ENCODE data around the gene OPRM1.
A peak's percentile ranks its signal among the peaks of the same experiment; 100 is the strongest.

The OPRM1 gene

DNA sequence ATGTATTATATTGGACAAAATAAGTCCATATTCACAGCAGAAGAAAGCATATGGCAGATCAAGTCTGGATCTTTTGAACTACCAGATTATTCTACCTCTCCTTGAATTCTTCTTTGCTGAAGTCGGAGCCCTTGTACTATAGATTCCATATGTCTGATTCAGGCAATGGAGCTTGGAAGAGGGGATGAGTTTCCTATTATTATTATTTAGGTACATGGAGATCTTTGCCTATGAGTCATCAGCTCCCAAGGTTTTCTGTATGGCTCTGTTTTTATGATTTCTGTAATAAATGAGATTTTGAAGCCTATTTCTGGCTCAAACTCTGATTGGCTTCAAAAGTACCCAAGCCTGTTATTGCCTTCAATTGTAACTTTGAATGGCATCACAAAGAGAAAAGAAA is 72.0 kb downstream of the OPRM1 start:
- no peaks in the 10 kb centered on the region for H3K27me3 ChIP-seq (ENCODE audit: control insufficient read depth, insufficient read depth, low read length)
- no peaks in the 10 kb centered on the region for H3K36me3 ChIP-seq (ENCODE audit: control insufficient read depth, insufficient read depth, low read length)
- no peaks in the 10 kb centered on the region for H3K4me1 ChIP-seq (ENCODE audit: control insufficient read depth, insufficient read depth, low read length)
- no CpG with 5 or more reads among the region's 1 CpG for WGBS (ENCODE audit: insufficient coverage, insufficient read length)
- H3K9me3 ChIP-seq (ENCODE audit: control insufficient read depth, insufficient read depth, low read length), result no peaks in the 10 kb centered on the region
- no peak overlapping the region for H3K4me3 ChIP-seq (ENCODE audit: low read length)
- no peak overlapping the region for H3K27ac ChIP-seq (ENCODE audit: low read length)
- no peak for DNase-seq (ENCODE audit: low read depth, low spot score)

DNA sequence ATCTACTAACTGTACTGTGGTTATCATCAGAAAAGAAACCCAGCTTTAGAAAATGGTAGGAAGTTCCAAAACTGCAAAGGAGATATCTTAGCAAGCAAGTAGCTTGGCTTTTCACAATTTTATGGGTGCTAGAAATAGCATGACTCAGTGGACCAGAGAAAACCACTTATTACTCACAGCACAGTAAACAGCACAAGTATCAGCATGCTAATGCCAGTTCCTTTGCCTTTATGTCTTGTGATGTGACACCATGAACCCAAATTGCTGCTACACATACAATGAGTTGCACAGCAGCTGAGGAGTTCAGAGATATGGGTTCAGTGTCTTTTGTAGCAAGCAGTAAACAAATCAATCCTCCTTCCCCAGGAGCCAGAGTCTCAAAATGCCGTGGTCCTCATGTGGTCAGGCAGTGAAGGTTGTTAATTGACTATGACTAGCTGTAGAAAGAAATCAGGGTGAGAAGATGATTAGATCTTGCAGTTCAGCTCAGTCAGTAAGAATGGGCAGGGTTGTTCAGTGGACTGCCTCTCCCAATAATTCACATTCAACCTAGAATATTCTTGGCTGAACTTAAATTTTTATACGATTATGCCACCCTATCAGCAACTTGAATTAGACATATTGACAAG is 73.3 kb downstream of the OPRM1 start:
- H3K27ac ChIP-seq (ENCODE audit: low read length), result no peak overlapping the region
- H3K27me3 ChIP-seq (ENCODE audit: control insufficient read depth, insufficient read depth, low read length), result no peaks in the 10 kb centered on the region
- no peaks in the 10 kb centered on the region for H3K36me3 ChIP-seq (ENCODE audit: control insufficient read depth, insufficient read depth, low read length)
- H3K4me3 ChIP-seq (ENCODE audit: low read length), result no peak overlapping the region
- DNase-seq (ENCODE audit: low read depth, low spot score), result no peak
- H3K4me1 ChIP-seq (ENCODE audit: control insufficient read depth, insufficient read depth, low read length), result no peaks in the 10 kb centered on the region
- no CpG with 5 or more reads among the region's 2 CpGs for WGBS (ENCODE audit: insufficient coverage, insufficient read length)
- H3K9me3 ChIP-seq (ENCODE audit: control insufficient read depth, insufficient read depth, low read length), result no peaks in the 10 kb centered on the region

DNA sequence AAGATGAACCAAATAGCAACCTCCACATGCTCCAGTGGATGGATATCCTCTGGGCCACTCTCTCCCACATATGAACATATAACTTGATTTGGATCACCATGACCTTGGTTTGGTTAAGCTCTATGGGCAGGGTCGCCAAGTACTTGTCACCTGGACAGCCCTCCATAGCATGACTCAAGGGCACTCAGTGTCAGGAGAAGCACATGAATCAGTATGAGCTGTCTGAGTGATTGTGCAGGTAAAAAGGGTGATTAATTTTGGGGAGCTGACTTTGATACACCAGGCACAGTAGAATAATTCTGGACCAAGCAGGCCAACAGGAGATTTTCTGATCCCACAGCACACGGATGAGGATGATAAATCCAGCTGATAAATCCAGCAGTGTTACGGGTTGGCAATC is 74.4 kb downstream of the OPRM1 start:
- Histone ChIP-seq H3K27ac (ENCODE audit: low read length) (no peak overlapping the region), H3K9me3 (ENCODE audit: control insufficient read depth, insufficient read depth, low read length) (no peaks in the 10 kb centered on the region), H3K4me1 (ENCODE audit: control insufficient read depth, insufficient read depth, low read length) (no peaks in the 10 kb centered on the region), H3K27me3 (ENCODE audit: control insufficient read depth, insufficient read depth, low read length) (no peaks in the 10 kb centered on the region), H3K4me3 (ENCODE audit: low read length) (no peak overlapping the region), H3K36me3 (ENCODE audit: control insufficient read depth, insufficient read depth, low read length) (no peaks in the 10 kb centered on the region)
- DNase-seq (ENCODE audit: low read depth, low spot score), result no peak
- no CpG with 5 or more reads among the region's 3 CpGs for WGBS (ENCODE audit: insufficient coverage, insufficient read length)

GRCh38 chr6:154117485-154117884 is 78.4 kb downstream of the OPRM1 start:
- Histone ChIP-seq H3K27me3 (ENCODE audit: control insufficient read depth, insufficient read depth, low read length) (no peaks in the 10 kb centered on the region), H3K4me1 (ENCODE audit: control insufficient read depth, insufficient read depth, low read length) (no peaks in the 10 kb centered on the region), H3K27ac (ENCODE audit: low read length) (no peak overlapping the region), H3K36me3 (ENCODE audit: control insufficient read depth, insufficient read depth, low read length) (no peaks in the 10 kb centered on the region), H3K9me3 (ENCODE audit: control insufficient read depth, insufficient read depth, low read length) (no peaks in the 10 kb centered on the region), H3K4me3 (ENCODE audit: low read length) (no peak overlapping the region)
- WGBS (ENCODE audit: insufficient coverage, insufficient read length), result no CpG with 5 or more reads among the region's 4 CpGs
- DNase-seq (ENCODE audit: low read depth, low spot score), result no peak

GRCh38 chr6:154122195-154122925 is 83.3 kb downstream of the OPRM1 start:
- WGBS (ENCODE audit: insufficient coverage, insufficient read length), result no CpG with 5 or more reads among the region's 2 CpGs
- Histone ChIP-seq H3K27me3 (ENCODE audit: control insufficient read depth, insufficient read depth, low read length) (no peaks in the 10 kb centered on the region), H3K4me1 (ENCODE audit: control insufficient read depth, insufficient read depth, low read length) (no peaks in the 10 kb centered on the region), H3K4me3 (ENCODE audit: low read length) (no peak overlapping the region), H3K9me3 (ENCODE audit: control insufficient read depth, insufficient read depth, low read length) (no peaks in the 10 kb centered on the region; the same call in 1 of the 2 replicates), H3K36me3 (ENCODE audit: control insufficient read depth, insufficient read depth, low read length) (no peaks in the 10 kb centered on the region), H3K27ac (ENCODE audit: low read length) (no peak overlapping the region)
- no peak for DNase-seq (ENCODE audit: low read depth, low spot score)

DNA sequence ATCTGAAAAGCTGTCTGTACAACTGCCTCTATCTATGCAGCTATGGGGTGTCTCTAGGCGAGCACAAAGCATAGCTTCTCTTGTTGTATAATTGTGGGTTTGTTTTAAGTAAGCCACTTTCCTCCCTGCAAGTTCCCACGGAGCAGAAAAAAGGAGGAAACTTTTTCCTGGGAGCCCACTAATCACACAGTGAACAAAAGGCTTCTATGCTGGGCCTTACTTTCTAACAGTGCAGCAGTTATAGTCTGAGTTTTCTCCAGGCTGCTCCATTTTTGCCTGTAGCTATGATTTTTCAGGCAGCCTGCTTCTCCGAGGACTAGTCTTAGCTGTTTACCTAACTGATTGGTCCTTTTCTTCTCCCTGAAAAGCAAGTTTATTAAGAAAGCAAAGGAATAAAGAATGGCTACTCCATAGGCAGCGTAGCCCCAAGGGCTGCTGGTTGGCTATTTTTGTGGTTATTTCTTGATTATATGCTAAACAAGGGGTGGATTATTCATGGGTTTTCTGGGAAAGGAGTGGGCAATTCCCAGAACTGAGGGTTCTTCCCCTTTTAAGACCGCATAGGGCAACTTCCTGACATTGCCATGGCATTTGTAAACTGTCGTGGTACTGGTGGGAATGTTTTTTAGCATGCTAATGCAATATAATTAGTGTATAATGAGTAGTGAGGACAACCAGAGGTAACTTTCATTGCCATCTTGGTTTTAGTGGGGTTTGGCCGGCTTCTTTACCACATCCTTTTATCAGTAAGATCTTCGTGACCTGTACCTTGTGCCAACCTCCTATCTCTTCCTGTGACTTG is 84.3 kb downstream of the OPRM1 start:
- no peaks in the 10 kb centered on the region; the same call in 1 of the 2 replicates for H3K9me3 ChIP-seq (ENCODE audit: control insufficient read depth, insufficient read depth, low read length)

GRCh38 chr6:154125421-154125820 is 86.4 kb downstream of the OPRM1 start:
- Histone ChIP-seq H3K9me3 (ENCODE audit: control insufficient read depth, insufficient read depth, low read length) (no peaks in the 10 kb centered on the region; the same call in 1 of the 2 replicates), H3K4me3 (ENCODE audit: low read length) (no peak overlapping the region), H3K4me1 (ENCODE audit: control insufficient read depth, insufficient read depth, low read length) (no peaks in the 10 kb centered on the region), H3K36me3 (ENCODE audit: control insufficient read depth, insufficient read depth, low read length) (no peaks in the 10 kb centered on the region), H3K27me3 (ENCODE audit: control insufficient read depth, insufficient read depth, low read length) (no peaks in the 10 kb centered on the region), H3K27ac (ENCODE audit: low read length) (no peak overlapping the region)
- no peak for DNase-seq (ENCODE audit: low read depth, low spot score)
- WGBS (ENCODE audit: insufficient coverage, insufficient read length), result no CpG with 5 or more reads among the region's 2 CpGs

More for the DNA sequence above, 84.3 kb downstream of the OPRM1 start:
- Histone ChIP-seq H3K27ac (ENCODE audit: low read length) (no peak overlapping the region), H3K36me3 (ENCODE audit: control insufficient read depth, insufficient read depth, low read length) (no peaks in the 10 kb centered on the region), H3K4me3 (ENCODE audit: low read length) (no peak overlapping the region), H3K27me3 (ENCODE audit: control insufficient read depth, insufficient read depth, low read length) (no peaks in the 10 kb centered on the region), H3K4me1 (ENCODE audit: control insufficient read depth, insufficient read depth, low read length) (no peaks in the 10 kb centered on the region)
- no CpG with 5 or more reads among the region's 8 CpGs for WGBS (ENCODE audit: insufficient coverage, insufficient read length)
- no peak for DNase-seq (ENCODE audit: low read depth, low spot score)

DNA sequence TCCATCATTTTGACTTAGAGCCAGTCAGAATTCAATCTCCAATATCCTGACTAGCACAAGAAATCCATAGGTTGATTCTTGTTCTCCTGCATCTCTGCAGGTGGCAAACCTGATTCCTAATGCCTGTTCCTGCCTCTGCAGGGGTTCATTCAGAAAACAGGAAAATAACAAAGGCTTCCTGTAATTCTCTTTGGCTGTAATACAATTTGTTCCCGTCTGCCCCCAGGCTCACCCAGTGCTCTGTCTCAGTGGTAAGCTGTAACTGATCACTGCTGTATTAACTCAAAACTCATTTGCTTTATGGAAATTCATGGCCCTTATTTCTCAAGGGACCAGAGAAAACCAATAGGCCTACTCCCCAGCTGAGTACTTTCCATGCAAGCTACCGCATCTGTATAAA is 88.6 kb downstream of the OPRM1 start:
- Histone ChIP-seq H3K27me3 (ENCODE audit: control insufficient read depth, insufficient read depth, low read length) (no peaks in the 10 kb centered on the region), H3K27ac (ENCODE audit: low read length) (no peak overlapping the region), H3K4me1 (ENCODE audit: control insufficient read depth, insufficient read depth, low read length) (no peaks in the 10 kb centered on the region), H3K9me3 (ENCODE audit: control insufficient read depth, insufficient read depth, low read length) (no peaks in the 10 kb centered on the region; the same call in 1 of the 2 replicates), H3K36me3 (ENCODE audit: control insufficient read depth, insufficient read depth, low read length) (no peaks in the 10 kb centered on the region), H3K4me3 (ENCODE audit: low read length) (no peak overlapping the region)
- WGBS (ENCODE audit: insufficient coverage, insufficient read length), result no CpG with 5 or more reads among the region's 2 CpGs
- peak; percentile 20 for DNase-seq (ENCODE audit: low read depth, low spot score)

DNA sequence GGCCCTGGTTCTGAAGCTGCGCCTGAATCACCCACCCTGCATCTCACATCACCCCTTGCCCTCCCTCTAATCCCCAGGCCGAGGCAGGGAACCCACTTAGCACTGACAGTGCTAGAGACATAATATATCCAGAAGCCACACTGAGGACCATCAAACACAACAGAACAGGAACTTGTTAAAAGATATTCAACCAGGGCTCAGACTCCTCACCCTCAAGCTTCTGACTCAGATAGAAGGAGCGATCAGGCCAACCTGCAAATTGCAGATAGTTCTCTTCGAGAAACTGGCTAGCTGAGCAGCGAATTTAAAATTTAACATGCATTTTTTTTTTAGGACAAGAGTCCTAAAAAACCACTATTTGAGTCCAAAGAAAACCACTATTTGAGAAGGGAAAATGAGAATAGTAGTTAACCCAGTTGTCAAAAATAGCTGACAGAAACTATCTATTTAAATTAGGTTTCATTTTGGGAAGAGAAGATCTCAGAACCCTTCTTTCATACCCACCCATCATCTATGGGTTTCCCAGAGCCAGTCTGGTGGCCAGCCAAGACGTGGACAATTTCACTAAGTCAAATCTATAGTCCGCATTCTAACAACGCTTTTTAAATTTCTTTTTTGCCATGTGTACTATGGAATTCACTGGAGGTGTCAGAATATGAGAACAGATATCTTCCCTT is 95.6 kb downstream of the OPRM1 start:
- H3K27ac ChIP-seq (ENCODE audit: low read length), result no peak overlapping the region
- WGBS (ENCODE audit: insufficient coverage, insufficient read length), result no CpG with 5 or more reads among the region's 8 CpGs
- no peaks in the 10 kb centered on the region for H3K36me3 ChIP-seq (ENCODE audit: control insufficient read depth, insufficient read depth, low read length)
- no peaks in the 10 kb centered on the region for H3K4me1 ChIP-seq (ENCODE audit: control insufficient read depth, insufficient read depth, low read length)
- no peak overlapping the region for H3K4me3 ChIP-seq (ENCODE audit: low read length)
- no peaks in the 10 kb centered on the region for H3K27me3 ChIP-seq (ENCODE audit: control insufficient read depth, insufficient read depth, low read length)
- H3K9me3 ChIP-seq (ENCODE audit: control insufficient read depth, insufficient read depth, low read length), result no peaks in the 10 kb centered on the region
- no peak for DNase-seq (ENCODE audit: low read depth, low spot score)

GRCh38 chr6:154138793-154139192 is 99.8 kb downstream of the OPRM1 start:
- DNase-seq (ENCODE audit: low read depth, low spot score), result no peak
- no peaks in the 10 kb centered on the region for H3K27me3 ChIP-seq (ENCODE audit: control insufficient read depth, insufficient read depth, low read length)
- no peaks in the 10 kb centered on the region for H3K36me3 ChIP-seq (ENCODE audit: control insufficient read depth, insufficient read depth, low read length)
- no peaks in the 10 kb centered on the region for H3K4me1 ChIP-seq (ENCODE audit: control insufficient read depth, insufficient read depth, low read length)
- H3K4me3 ChIP-seq (ENCODE audit: low read length), result no peak overlapping the region
- H3K27ac ChIP-seq (ENCODE audit: low read length), result no peak overlapping the region
- WGBS (ENCODE audit: insufficient coverage, insufficient read length), result no CpG with 5 or more reads among the region's 6 CpGs
- H3K9me3 ChIP-seq (ENCODE audit: control insufficient read depth, insufficient read depth, low read length), result no peaks in the 10 kb centered on the region
